GM19324 (cell line): ENCODE data around the gene COBLL1.

Source experiments
- ATAC-seq: cut with Tn5 transposase; IDR thresholded peaks from one replicate; pipeline ENCODE4 v1.9.1; 2021; ENCODE audit warnings: mild to moderate bottlenecking, moderate library complexity; ENCODE audit not compliant: unreplicated experiment, low FRiP score

Gene COBLL1

GRCh38 chr2:164859251-164859818, 17.7 kb upstream of the COBLL1 start:
- no peak for ATAC-seq

GRCh38 chr2:164852086-164852485, 10.5 kb upstream of the COBLL1 start:
- no peak for ATAC-seq

GRCh38 chr2:164850235-164850634, 8.6 kb upstream of the COBLL1 start:
- ATAC-seq: no peak

- ATAC-seq: no peak
Observed at GRCh38 chr2:164849506-164849905, 7.9 kb upstream of the COBLL1 start.

- no peak for ATAC-seq
Observed at GRCh38 chr2:164847981-164848741, 6.5 kb upstream of the COBLL1 start.

GRCh38 chr2:164847291-164847690, 5.7 kb upstream of the COBLL1 start:
- ATAC-seq: no peak

- no peak for ATAC-seq
Observed at GRCh38 chr2:164846276-164846675, 4.7 kb upstream of the COBLL1 start.

- ATAC-seq: no peak
Observed at GRCh38 chr2:164843346-164843911, 1.8 kb upstream of the COBLL1 start.

- no peak for ATAC-seq
Observed at GRCh38 chr2:164842624-164842966, 972 bp upstream of the COBLL1 start.

- peak; percentile 61 for ATAC-seq
Observed at GRCh38 chr2:164840930-164841718, 499 bp downstream of the COBLL1 start.

- no peak for ATAC-seq
Observed at GRCh38 chr2:164840458-164840929, 1.1 kb downstream of the COBLL1 start.

- ATAC-seq: no peak
Observed at GRCh38 chr2:164839914-164840457, 1.6 kb downstream of the COBLL1 start.

GRCh38 chr2:164837807-164838206, 3.8 kb downstream of the COBLL1 start:
- ATAC-seq: no peak

- ATAC-seq: no peak
Observed at GRCh38 chr2:164836907-164837306, 4.7 kb downstream of the COBLL1 start.

GRCh38 chr2:164835302-164835701, 6.3 kb downstream of the COBLL1 start:
- no peak for ATAC-seq

GRCh38 chr2:164831887-164832286, 9.7 kb downstream of the COBLL1 start:
- no peak for ATAC-seq

GRCh38 chr2:164831180-164831579, 10.4 kb downstream of the COBLL1 start:
- ATAC-seq: no peak

GRCh38 chr2:164826293-164827243, 15.1 kb downstream of the COBLL1 start:
- no peak for ATAC-seq

- no peak for ATAC-seq
Observed at GRCh38 chr2:164824872-164825271, 16.8 kb downstream of the COBLL1 start.

GRCh38 chr2:164823126-164823525, 18.5 kb downstream of the COBLL1 start:
- no peak for ATAC-seq
